Measurements from ENCODE around the gene ARHGAP24. TPM values are rescaled to one million over a fixed set of nuclear protein-coding genes. Genes with fewer than 3 reads are reported as not detected.

ARHGAP24 gene
- polyA plus RNA-seq, 3 donors: 12.5 to 32.0 (median 18.8) TPM

GRCh38 chr4:85821688-85822455 is 346.9 kb downstream of the ARHGAP24 start:
- Mint-ChIP-seq H3K4me1 (peaks cover 21% of the 10 kb centered on the region), H3K27me3 (ENCODE audit: low read depth in 3 of 3) (peaks cover 0 to 1% (median 0%) of the 10 kb centered on the region in 3 donors), H3K9me3 (peaks cover 0 to 3% (median 0%) of the 10 kb centered on the region in 7 donors), H3K27ac (no peak overlapping the region), H3K4me3 (no peak overlapping the region), H3K36me3 (peaks cover 0 to 2% of the 10 kb centered on the region in 2 donors)
- H3K36me3 ChIP-seq (replicated peaks in 1 of 2; ENCODE audit: control insufficient read depth in 1 of 2, insufficient read depth in 2 of 2, low read length in 2 of 2): no peaks in the 10 kb centered on the region
- H3K79me2 ChIP-seq (ENCODE audit: insufficient read depth, low read length): no peaks in the 10 kb centered on the region
- no peaks in the 10 kb centered on the region for H3K4me1 ChIP-seq (ENCODE audit: control insufficient read depth in 1 of 2, insufficient read depth in 2 of 2, low read length in 2 of 2)
- WGBS (ENCODE audit: insufficient coverage): no CpG with 5 or more reads among the region's 2 CpGs
- no peak overlapping the region for H3K9ac ChIP-seq (ENCODE audit: insufficient read depth, low read length, poor library complexity, severe bottlenecking)
- TF ChIP-seq CTCF (IDR thresholded peaks at IDR 0.05): no peak
- intact Hi-C loops (cut with micrococcal nuclease): no loop called here
- no peak overlapping the region for H2AFZ ChIP-seq (ENCODE audit: insufficient read depth, low read depth, low read length, poor library complexity, severe bottlenecking)
- H3K27ac ChIP-seq (ENCODE audit: low read depth in 1 of 2, low read length in 2 of 2): no peak overlapping the region
- H3K27me3 ChIP-seq (ENCODE audit: control insufficient read depth in 2 of 2, insufficient read depth in 2 of 2, low read length in 2 of 2): no peaks in the 10 kb centered on the region
- no peak overlapping the region for H3K4me2 ChIP-seq (replicated peaks; ENCODE audit: extremely low read depth, low read length, poor library complexity, severe bottlenecking)
- peaks cover 40% of the 10 kb centered on the region for H4K20me1 ChIP-seq (ENCODE audit: insufficient read depth, low read length)
- no peak overlapping the region for H3K4me3 ChIP-seq (replicated peaks in 1 of 3; ENCODE audit: low read depth in 2 of 3, low read length in 3 of 3)
- H3K9me3 ChIP-seq (replicated peaks in 1 of 2; ENCODE audit: control insufficient read depth in 1 of 2, insufficient read depth in 1 of 2, low read length in 2 of 2): no peaks in the 10 kb centered on the region
- no peak for DNase-seq

- Histone ChIP-seq H3K4me3 (replicated peaks in 1 of 3; ENCODE audit: low read depth in 2 of 3, low read length in 3 of 3) (no peak overlapping the region), H2AFZ (ENCODE audit: insufficient read depth, low read depth, low read length, poor library complexity, severe bottlenecking) (no peak overlapping the region), H3K9me3 (replicated peaks in 1 of 2; ENCODE audit: control insufficient read depth in 1 of 2, insufficient read depth in 1 of 2, low read length in 2 of 2) (no peaks in the 10 kb centered on the region), H4K20me1 (ENCODE audit: insufficient read depth, low read length) (peaks cover 45% of the 10 kb centered on the region), H3K9ac (ENCODE audit: insufficient read depth, low read length, poor library complexity, severe bottlenecking) (no peak overlapping the region), H3K27me3 (ENCODE audit: control insufficient read depth in 2 of 2, insufficient read depth in 2 of 2, low read length in 2 of 2) (no peaks in the 10 kb centered on the region), H3K4me2 (replicated peaks; ENCODE audit: extremely low read depth, low read length, poor library complexity, severe bottlenecking) (no peak overlapping the region), H3K4me1 (ENCODE audit: control insufficient read depth in 1 of 2, insufficient read depth in 2 of 2, low read length in 2 of 2) (no peaks in the 10 kb centered on the region), H3K27ac (ENCODE audit: low read depth in 1 of 2, low read length in 2 of 2) (no peak overlapping the region), H3K36me3 (replicated peaks in 1 of 2; ENCODE audit: control insufficient read depth in 1 of 2, insufficient read depth in 2 of 2, low read length in 2 of 2) (no peaks in the 10 kb centered on the region), H3K79me2 (ENCODE audit: insufficient read depth, low read length) (no peaks in the 10 kb centered on the region)
- Mint-ChIP-seq H3K9me3 (peaks cover 0 to 3% (median 0%) of the 10 kb centered on the region in 7 donors), H3K4me3 (no peak overlapping the region), H3K4me1 (peaks cover 18% of the 10 kb centered on the region), H3K36me3 (peaks cover 0 to 2% of the 10 kb centered on the region in 2 donors), H3K27me3 (ENCODE audit: low read depth in 3 of 3) (peaks cover 0 to 1% (median 0%) of the 10 kb centered on the region in 3 donors), H3K27ac (no peak overlapping the region)
- DNase-seq: no peak
- WGBS (ENCODE audit: insufficient coverage): 80% methylated on average over 1 of the region's 1 CpG
- no peak for TF ChIP-seq CTCF (IDR thresholded peaks at IDR 0.05)
- intact Hi-C loops (cut with micrococcal nuclease): no loop called here
These were observed 348.3 kb downstream of the ARHGAP24 start for GRCh38 chr4:85823295-85823694.

All from CD14-positive monocyte (primary cell).